ENCODE data around the gene MAPK1.
"Not testable (repeated sequence)": the region's sequence is repeated elsewhere in the genome, so short reads cannot be mapped to it uniquely, and the experiment has no call there.

The MAPK1 gene

DNA sequence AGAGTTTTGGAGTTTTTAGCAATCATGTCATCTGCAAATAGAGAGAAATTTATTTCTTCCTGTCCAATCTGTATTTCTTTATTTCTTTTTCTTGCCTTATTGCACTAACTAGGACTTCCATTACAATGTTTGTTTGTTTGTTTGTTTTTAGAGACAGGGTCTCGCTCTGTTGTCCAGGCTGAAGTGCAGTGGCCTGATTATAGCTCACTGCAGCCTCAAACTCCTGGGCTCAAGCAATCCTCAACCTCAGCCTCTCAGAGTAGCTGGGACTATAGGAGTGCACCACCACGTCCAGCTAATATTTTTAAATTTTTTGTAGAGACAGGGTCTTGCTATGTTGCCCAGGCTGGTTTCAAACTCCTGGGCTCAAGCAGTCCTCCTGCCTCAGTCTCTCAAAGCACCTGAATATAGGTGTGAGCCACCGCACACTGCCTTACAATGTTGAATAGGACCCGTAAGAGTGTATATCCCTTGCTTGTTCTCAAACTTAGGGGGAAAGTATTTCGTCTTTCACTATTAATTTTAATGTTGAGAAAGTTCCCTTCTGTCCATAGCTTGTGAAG, 29.6 kb upstream of the MAPK1 start:
- TF ChIP-seq, protein P1, sequence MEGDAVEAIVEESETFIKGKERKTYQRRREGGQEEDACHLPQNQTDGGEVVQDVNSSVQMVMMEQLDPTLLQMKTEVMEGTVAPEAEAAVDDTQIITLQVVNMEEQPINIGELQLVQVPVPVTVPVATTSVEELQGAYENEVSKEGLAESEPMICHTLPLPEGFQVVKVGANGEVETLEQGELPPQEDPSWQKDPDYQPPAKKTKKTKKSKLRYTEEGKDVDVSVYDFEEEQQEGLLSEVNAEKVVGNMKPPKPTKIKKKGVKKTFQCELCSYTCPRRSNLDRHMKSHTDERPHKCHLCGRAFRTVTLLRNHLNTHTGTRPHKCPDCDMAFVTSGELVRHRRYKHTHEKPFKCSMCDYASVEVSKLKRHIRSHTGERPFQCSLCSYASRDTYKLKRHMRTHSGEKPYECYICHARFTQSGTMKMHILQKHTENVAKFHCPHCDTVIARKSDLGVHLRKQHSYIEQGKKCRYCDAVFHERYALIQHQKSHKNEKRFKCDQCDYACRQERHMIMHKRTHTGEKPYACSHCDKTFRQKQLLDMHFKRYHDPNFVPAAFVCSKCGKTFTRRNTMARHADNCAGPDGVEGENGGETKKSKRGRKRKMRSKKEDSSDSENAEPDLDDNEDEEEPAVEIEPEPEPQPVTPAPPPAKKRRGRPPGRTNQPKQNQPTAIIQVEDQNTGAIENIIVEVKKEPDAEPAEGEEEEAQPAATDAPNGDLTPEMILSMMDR (IDR thresholded peaks at IDR 0.05; ENCODE audit: unreplicated experiment in 3 of 3), result no peak
- Mint-ChIP-seq H3K27me3 (ENCODE audit: low read depth) (no peaks in the 10 kb centered on the region), H3K4me3 (no peak overlapping the region), H3K36me3 (ENCODE audit: low read depth) (no peaks in the 10 kb centered on the region), H3K27ac (no peak overlapping the region), H3K9me3 (no peaks in the 10 kb centered on the region), H3K4me1 (no peaks in the 10 kb centered on the region)

DNA sequence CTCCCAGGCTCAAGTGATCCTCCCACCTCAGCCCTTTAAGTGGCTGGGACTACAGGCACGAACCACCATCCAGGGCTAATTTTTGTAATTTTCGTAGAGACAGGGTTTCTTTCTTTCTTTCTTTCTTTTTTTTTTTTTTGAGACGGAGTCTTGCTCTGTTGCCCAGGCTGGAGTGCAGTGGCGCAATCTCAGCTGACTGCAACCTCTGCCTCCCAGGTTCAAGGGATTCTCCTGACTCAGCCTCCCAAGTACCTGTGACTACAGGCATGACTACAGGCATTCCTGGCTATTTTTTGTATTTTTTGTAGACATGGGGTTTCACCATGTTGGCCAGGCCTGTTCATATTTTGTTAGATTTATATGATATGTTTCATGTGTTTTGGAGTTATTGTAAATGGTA, 28.8 kb upstream of the MAPK1 start:
- H3K36me3 Mint-ChIP-seq (ENCODE audit: low read depth); H3K4me1 Mint-ChIP-seq; H3K9me3 Mint-ChIP-seq; H3K27ac Mint-ChIP-seq; H3K27me3 Mint-ChIP-seq (ENCODE audit: low read depth); H3K4me3 Mint-ChIP-seq: not testable (repeated sequence)

DNA sequence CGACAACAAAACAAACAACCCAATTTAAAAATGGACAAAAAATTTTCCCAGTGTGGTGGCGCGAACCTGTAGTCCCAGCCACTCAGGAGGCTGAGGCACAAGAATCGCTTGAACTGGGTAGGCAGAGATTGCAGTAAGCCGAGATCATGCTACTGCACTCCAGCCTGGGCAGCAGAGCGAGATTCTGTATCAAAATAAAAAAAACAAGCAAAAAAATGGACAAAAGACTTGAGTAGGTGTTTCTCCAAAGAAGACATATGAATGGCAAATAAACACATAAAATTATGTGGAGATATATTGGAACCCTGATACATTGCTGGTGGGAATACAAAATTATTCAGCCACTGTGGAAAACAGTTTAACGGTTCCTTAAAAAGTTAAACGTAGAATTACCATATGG, 27.4 kb upstream of the MAPK1 start:
- no peak overlapping the region for H3K4me3 Mint-ChIP-seq
- no peak overlapping the region for H3K27ac Mint-ChIP-seq
- H3K9me3 Mint-ChIP-seq, result peaks cover 4% of the 10 kb centered on the region

DNA sequence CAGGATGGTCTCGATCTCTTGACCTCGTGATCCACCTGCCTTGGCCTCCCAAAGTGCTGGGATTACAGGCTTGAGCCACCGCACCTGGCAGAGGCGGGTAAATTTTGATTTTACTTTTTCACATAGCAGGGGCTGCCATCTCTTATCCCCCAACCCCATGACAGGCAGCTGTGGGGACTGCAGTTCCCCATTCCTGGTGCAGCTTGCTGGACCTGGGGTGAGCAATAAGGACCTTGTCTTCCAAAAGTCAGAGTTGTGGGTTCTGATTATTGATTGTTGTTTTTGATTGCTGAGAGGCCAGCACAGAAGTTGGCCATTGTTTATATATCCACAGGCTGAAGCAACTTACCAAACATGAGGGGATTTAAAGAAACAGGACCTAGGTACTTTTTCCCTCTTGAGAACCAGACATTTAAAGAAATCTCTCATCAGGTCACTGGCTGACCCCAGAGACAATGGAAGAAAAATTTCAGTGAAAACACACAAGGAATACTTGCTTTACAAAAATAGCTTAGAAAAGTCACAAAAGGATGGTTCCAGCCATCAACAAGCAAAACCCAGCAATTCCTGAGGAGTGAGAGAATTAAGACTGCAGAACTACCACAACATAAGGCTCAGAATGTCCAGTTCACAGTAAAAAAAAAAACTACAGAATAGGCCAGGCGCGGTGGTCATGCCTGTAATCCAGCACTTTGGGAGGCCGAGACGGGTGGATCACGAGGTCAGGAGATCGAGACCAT, 22.0 kb upstream of the MAPK1 start:
- TF ChIP-seq, protein P1 (IDR thresholded peaks at IDR 0.05; ENCODE audit: unreplicated experiment in 3 of 3), result no peak
- Mint-ChIP-seq H3K27me3 (ENCODE audit: low read depth) (no peaks in the 10 kb centered on the region), H3K4me1 (no peaks in the 10 kb centered on the region), H3K9me3 (peaks cover 4% of the 10 kb centered on the region), H3K4me3 (no peak overlapping the region), H3K27ac (no peak overlapping the region), H3K36me3 (ENCODE audit: low read depth) (no peaks in the 10 kb centered on the region)

More for the DNA sequence above, 27.4 kb upstream of the MAPK1 start:
- Mint-ChIP-seq H3K36me3 (ENCODE audit: low read depth) (no peaks in the 10 kb centered on the region), H3K4me1 (no peaks in the 10 kb centered on the region), H3K27me3 (ENCODE audit: low read depth) (no peaks in the 10 kb centered on the region)
- TF ChIP-seq, protein P1 (IDR thresholded peaks at IDR 0.05; ENCODE audit: unreplicated experiment in 3 of 3), result no peak

DNA sequence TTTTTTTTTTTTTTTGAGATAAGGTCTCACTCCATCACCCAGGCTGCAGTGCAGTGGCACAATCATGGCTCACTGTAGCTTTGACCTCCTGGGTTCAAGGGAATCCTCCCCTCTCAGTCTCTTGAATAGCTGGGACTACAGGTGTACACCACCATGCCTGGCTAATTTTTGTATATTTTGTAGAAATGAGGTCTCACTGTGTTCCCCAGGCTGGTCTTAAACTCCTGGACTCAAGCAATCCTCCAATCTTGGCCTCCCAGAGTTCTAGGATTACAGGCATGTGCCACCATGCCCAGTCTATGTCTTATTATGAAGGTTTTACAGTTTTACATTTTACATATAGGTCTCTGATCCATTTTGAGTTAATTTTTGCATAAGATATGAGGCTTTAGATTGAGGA, 20.4 kb upstream of the MAPK1 start:
- H3K27me3 Mint-ChIP-seq (ENCODE audit: low read depth), result no peaks in the 10 kb centered on the region
- H3K4me1 Mint-ChIP-seq, result no peaks in the 10 kb centered on the region
- TF ChIP-seq, protein P1 (IDR thresholded peaks at IDR 0.05; ENCODE audit: unreplicated experiment in 3 of 3), result no peak
- peaks cover 4% of the 10 kb centered on the region for H3K9me3 Mint-ChIP-seq
- no peak overlapping the region for H3K27ac Mint-ChIP-seq
- no peak overlapping the region for H3K4me3 Mint-ChIP-seq
- H3K36me3 Mint-ChIP-seq (ENCODE audit: low read depth), result no peaks in the 10 kb centered on the region

DNA sequence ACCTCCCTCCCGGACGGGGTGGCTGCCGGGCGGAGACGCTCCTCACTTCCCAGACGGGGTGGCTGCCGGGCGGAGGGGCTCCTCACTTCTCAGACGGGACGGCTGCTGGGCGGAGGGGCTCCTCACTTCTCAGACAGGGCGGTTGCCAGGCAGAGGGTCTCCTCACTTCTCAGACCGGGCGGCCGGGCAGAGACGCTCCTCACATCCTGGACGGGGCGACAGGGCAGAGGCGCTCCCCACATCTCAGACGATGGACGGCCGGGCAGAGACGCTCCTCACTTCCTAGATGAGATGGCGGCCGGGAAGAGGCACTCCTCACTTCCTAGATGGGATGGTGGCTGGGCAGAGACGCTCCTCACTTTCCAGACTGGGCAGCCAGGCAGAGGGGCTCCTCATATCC, 16.5 kb upstream of the MAPK1 start:
- H3K9me3 Mint-ChIP-seq; H3K4me1 Mint-ChIP-seq; H3K4me3 Mint-ChIP-seq; H3K27me3 Mint-ChIP-seq (ENCODE audit: low read depth); H3K27ac Mint-ChIP-seq; H3K36me3 Mint-ChIP-seq (ENCODE audit: low read depth): not testable (repeated sequence)

DNA sequence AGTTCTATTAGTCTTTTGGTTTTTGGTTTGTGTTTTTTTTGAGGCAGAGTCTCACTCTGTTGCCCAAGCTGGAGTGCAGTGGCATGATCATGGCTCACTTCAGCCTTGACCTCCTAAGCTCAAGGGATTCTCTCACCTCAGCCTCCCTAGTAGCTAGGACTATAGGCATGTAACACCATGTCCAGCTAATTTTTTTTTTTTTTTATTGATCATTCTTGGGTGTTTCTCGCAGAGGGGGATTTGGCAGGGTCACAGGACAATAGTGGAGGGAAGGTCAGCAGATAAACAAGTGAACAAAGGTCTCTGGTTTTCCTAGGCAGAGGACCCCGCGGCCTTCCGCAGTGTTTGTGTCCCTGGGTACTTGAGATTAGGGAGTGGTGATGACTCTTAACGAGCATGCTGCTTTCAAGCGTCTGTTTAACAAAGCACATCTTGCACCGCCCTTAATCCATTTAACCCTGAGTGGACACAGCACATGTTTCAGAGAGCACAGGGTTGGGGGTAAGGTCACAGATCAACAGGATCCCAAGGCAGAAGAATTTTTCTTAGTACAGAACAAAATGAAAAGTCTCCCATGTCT, 15.4 kb upstream of the MAPK1 start:
- not testable (repeated sequence) for H3K36me3 Mint-ChIP-seq (ENCODE audit: low read depth); H3K4me3 Mint-ChIP-seq; H3K27ac Mint-ChIP-seq; H3K9me3 Mint-ChIP-seq; H3K27me3 Mint-ChIP-seq (ENCODE audit: low read depth); H3K4me1 Mint-ChIP-seq

Data from nephron (organoid).